Upper lobe of left lung (tissue), 4 donors: Measurements from ENCODE around the gene RAMP3.

Source experiments
- CTCF ChIP-seq, 6 experiments: fragments of 450-650 bp in 4 of 6; fragments of 200-600 bp in 2 of 6; sonication (generic) in 2 of 6; IDR thresholded peaks; one replicate each; pipeline ENCODE4 v1.5.1; 2016 to 2019; ENCODE audit warnings: antibody characterized with exemption in 6 of 6
- EP300 ChIP-seq, 4 donors: sonication (generic); formaldehyde crosslinking; IDR thresholded peaks; one replicate each; pipeline ENCODE4 v1.5.1; 2017; ENCODE audit warnings: antibody characterized with exemption in 4 of 4, control low read depth in 2 of 4
- POLR2AphosphoS5 ChIP-seq, 2 donors: sonication (generic); formaldehyde crosslinking; IDR thresholded peaks; one replicate each; pipeline ENCODE4 v1.5.1; 2017; ENCODE audit warnings: antibody characterized with exemption in 2 of 2

- no peak for TF ChIP-seq CTCF (IDR thresholded peaks at IDR 0.05)
- no peak for TF ChIP-seq POLR2AphosphoS5 (IDR thresholded peaks at IDR 0.05)
- no peak for TF ChIP-seq EP300 (IDR thresholded peaks at IDR 0.05)
Measured at GRCh38 chr7:45157286-45157652, 322 bp upstream of the RAMP3 start.
